Fibroblast of pulmonary artery (primary cell): ENCODE data around the gene EFR3B.
A peak's percentile ranks its signal among the peaks of the same experiment; 100 is the strongest.

Source experiments
- DNase-seq: peaks from one replicate; pipeline ENCODE4 v3.0.0-alpha.2; 2010; ENCODE audit warnings: low read depth
- H3K4me3 ChIP-seq: replicated peaks from 2 replicates; pipeline ENCODE4 v1.5.1; 2011; ENCODE audit warnings: low read depth, mild to moderate bottlenecking, control low read depth, low read length, moderate library complexity
- CTCF ChIP-seq: IDR thresholded peaks from 2 replicates; pipeline ENCODE4 v1.5.1; 2011; ENCODE audit warnings: mild to moderate bottlenecking, control low read depth, low read length, inconsistent platforms; ENCODE audit errors: missing control alignments

EFR3B gene

GRCh38 chr2:25194576-25195122 is 152.8 kb downstream of the EFR3B start:
- no peak overlapping the region for H3K4me3 ChIP-seq
- no peak for TF ChIP-seq CTCF
- DNase-seq, result no peak

GRCh38 chr2:25197336-25198208 is 155.7 kb downstream of the EFR3B start:
- DNase-seq, result peak; percentile 10
- no peak overlapping the region for H3K4me3 ChIP-seq
- no peak for TF ChIP-seq CTCF

- DNase-seq, result no peak
- H3K4me3 ChIP-seq, result no peak overlapping the region
- no peak for TF ChIP-seq CTCF
Measured at GRCh38 chr2:25198209-25198525, 156.3 kb downstream of the EFR3B start.

GRCh38 chr2:25198576-25198975 is 156.7 kb downstream of the EFR3B start:
- H3K4me3 ChIP-seq, result no peak overlapping the region
- no peak for TF ChIP-seq CTCF
- DNase-seq, result no peak

- peak; percentile 28 for TF ChIP-seq CTCF
- no peak overlapping the region for H3K4me3 ChIP-seq
- no peak for DNase-seq
Measured at GRCh38 chr2:25201265-25201664, 159.4 kb downstream of the EFR3B start.

- no peak for TF ChIP-seq CTCF
- no peak overlapping the region for H3K4me3 ChIP-seq
- DNase-seq, result no peak
Measured at GRCh38 chr2:25201794-25202193, 159.9 kb downstream of the EFR3B start.

- TF ChIP-seq CTCF, result no peak
- H3K4me3 ChIP-seq, result no peak overlapping the region
- no peak for DNase-seq
Measured at GRCh38 chr2:25202275-25202674, 160.4 kb downstream of the EFR3B start.
